Ishikawa (cell line): ENCODE data around the gene MINDY3.

Experiments
- CEBPB ChIP-seq: IDR thresholded peaks from 2 replicates; pipeline ENCODE4 v1.6.1; 2012
- CREB1 ChIP-seq: IDR thresholded peaks from 2 replicates; pipeline ENCODE4 v1.6.1; 2012; ENCODE audit warnings: low read depth
- EGR1 ChIP-seq: IDR thresholded peaks from 2 replicates; pipeline ENCODE4 v1.6.1; 2012
- EP300 ChIP-seq: IDR thresholded peaks from 2 replicates; pipeline ENCODE4 v1.6.1; 2012; ENCODE audit warnings: borderline replicate concordance
- FOXM1 ChIP-seq: IDR thresholded peaks from 2 replicates; pipeline ENCODE4 v1.6.1; 2012; ENCODE audit warnings: low read depth, borderline replicate concordance
- MAX ChIP-seq: IDR thresholded peaks from 2 replicates; pipeline ENCODE4 v1.6.1; 2012
- NFIC ChIP-seq: IDR thresholded peaks from 2 replicates; pipeline ENCODE4 v1.6.1; 2012
- RAD21 ChIP-seq: IDR thresholded peaks from 2 replicates; pipeline ENCODE4 v1.6.1; 2012; ENCODE audit warnings: low read depth
- REST ChIP-seq: IDR thresholded peaks from 2 replicates; pipeline ENCODE4 v1.6.1; 2012; ENCODE audit warnings: low read depth, mild to moderate bottlenecking
- TAF1 ChIP-seq: IDR thresholded peaks from 2 replicates; pipeline ENCODE4 v1.6.1; 2012; ENCODE audit warnings: low read depth, mild to moderate bottlenecking
- TCF12 ChIP-seq: IDR thresholded peaks from 2 replicates; pipeline ENCODE4 v1.6.1; 2012; ENCODE audit warnings: low read depth
- TEAD4 ChIP-seq: IDR thresholded peaks from 2 replicates; pipeline ENCODE4 v1.6.1; 2012
- USF1 ChIP-seq: IDR thresholded peaks from 2 replicates; pipeline ENCODE4 v1.6.1; 2012
- YY1 ChIP-seq: IDR thresholded peaks from 2 replicates; pipeline ENCODE4 v1.6.1; 2012; ENCODE audit warnings: low read depth
- ZBTB7A ChIP-seq: IDR thresholded peaks from 2 replicates; pipeline ENCODE4 v1.6.1; 2012; ENCODE audit warnings: low read depth

Gene MINDY3

DNA sequence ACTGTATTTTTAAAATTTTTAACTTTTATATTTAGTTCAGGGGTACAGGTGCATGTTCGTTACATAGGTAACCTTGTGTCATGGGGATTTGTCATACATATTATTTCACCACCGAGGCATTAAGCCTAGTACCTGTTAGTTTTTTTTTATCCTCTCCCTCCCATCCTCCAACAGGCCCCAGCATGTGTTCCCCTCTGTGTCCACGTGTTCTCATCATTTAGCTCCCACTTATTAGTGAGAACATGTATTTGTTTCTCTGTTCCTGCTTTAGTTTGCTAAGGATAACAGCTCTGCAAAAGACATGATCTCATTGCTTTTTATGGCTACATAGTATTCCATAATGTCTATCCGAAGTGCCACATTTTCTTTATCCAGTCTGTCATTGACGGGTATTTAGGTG lies 118.2 kb downstream of the MINDY3 start:
- TF ChIP-seq MAX (no peak), RAD21 (no peak), TCF12 (no peak), CEBPB (no peak), NFIC (no peak), CREB1 (no peak), TAF1 (no peak), YY1 (no peak), USF1 (no peak), FOXM1 (no peak), EGR1 (no peak), EP300 (no peak), ZBTB7A (no peak), REST (no peak), TEAD4 (no peak)

GRCh38 chr10:15741581-15741980 lies 118.7 kb downstream of the MINDY3 start:
- no peak for TF ChIP-seq EP300
- TF ChIP-seq TCF12, result no peak
- no peak for TF ChIP-seq YY1
- no peak for TF ChIP-seq ZBTB7A
- TF ChIP-seq TEAD4, result no peak
- TF ChIP-seq CREB1, result no peak
- no peak for TF ChIP-seq MAX
- no peak for TF ChIP-seq FOXM1
- no peak for TF ChIP-seq CEBPB
- no peak for TF ChIP-seq RAD21
- no peak for TF ChIP-seq TAF1
- no peak for TF ChIP-seq NFIC
- no peak for TF ChIP-seq REST
- no peak for TF ChIP-seq USF1

DNA sequence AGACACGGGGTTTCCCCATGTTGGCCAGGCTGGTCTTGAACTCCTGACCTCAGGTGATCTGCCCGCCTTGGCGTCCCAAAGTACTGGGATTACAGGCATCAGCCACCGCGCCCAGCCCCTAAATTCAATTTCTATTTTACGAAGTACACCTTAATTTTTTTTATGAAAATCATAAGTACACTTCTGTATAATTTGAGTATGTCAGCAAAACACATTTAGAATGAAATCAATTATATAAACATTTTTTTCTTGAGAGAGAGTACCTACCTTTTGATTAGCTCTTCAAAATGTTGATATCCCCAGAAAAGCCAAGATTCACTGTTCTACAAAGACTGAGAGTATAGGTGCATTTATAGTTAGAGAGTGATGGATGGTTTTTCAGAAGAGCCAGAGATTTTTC lies 120.0 kb downstream of the MINDY3 start:
- TF ChIP-seq ZBTB7A (no peak), EGR1 (no peak), YY1 (no peak), CEBPB (no peak), EP300 (no peak), USF1 (no peak), FOXM1 (no peak), REST (no peak), TEAD4 (no peak), RAD21 (no peak), TAF1 (no peak), MAX (no peak), TCF12 (no peak), CREB1 (no peak), NFIC (no peak)
